Common myeloid progenitor, CD34-positive (primary cell): Measurements from ENCODE around the gene ZNF148.

Experiments used
- CTCF ChIA-PET: fragments of 350-600 bp; sonication (Branson Sonifier 250); formaldehyde crosslinking; loops from one replicate; lab custom pipeline; 2021; ENCODE audit warnings: antibody characterized with exemption; lab: Charles Lee
- POLR2A ChIA-PET: fragments of 350-600 bp; sonication (Branson Sonifier 250); formaldehyde crosslinking; loops from one replicate; lab custom pipeline; 2021; ENCODE audit warnings: antibody characterized with exemption; lab: Charles Lee
- DNase-seq, 3 donors: peaks; one replicate each; pipeline versions ENCODE4 v3.0.0 to v3.0.0-alpha.2; 2013
- H3K27ac ChIP-seq, 2 experiments: 1 replicate in 1 of 2; 2 replicates in 1 of 2; pipeline ENCODE4 v1.7.0; 2013; ENCODE audit warnings: inconsistent platforms in 2 of 2, low read length in 2 of 2, mild to moderate bottlenecking in 2 of 2, low read depth in 1 of 2, moderate library complexity in 1 of 2; ENCODE audit not compliant: severe bottlenecking in 2 of 2, insufficient read depth in 1 of 2, poor library complexity in 1 of 2
- H3K27me3 ChIP-seq, 5 experiments: replicated peaks in 2 of 5; 1 replicate in 3 of 5; 2 replicates in 2 of 5; pipeline versions ENCODE4 v1.6.1 to v1.7.0; 2013; ENCODE audit warnings: low read length in 4 of 5, mild to moderate bottlenecking in 2 of 5, moderate library complexity in 2 of 5, inconsistent platforms in 1 of 5; ENCODE audit not compliant: insufficient read depth in 5 of 5, control insufficient read depth in 4 of 5
- H3K36me3 ChIP-seq, 4 experiments: 1 replicate in 2 of 4; 2 replicates in 2 of 4; pipeline versions ENCODE4 v1.6.1 to v1.7.0; 2013; ENCODE audit warnings: low read length in 3 of 4, control low read depth in 1 of 4, mild to moderate bottlenecking in 1 of 4; ENCODE audit not compliant: control insufficient read depth in 4 of 4, insufficient read depth in 4 of 4
- H3K4me1 ChIP-seq, 4 experiments: 1 replicate in 3 of 4; 2 replicates in 1 of 4; pipeline versions ENCODE4 v1.6.1 to v1.7.1; 2013; ENCODE audit warnings: low read length in 3 of 4, mild to moderate bottlenecking in 3 of 4, control low read depth in 1 of 4, inconsistent platforms in 1 of 4, moderate library complexity in 1 of 4; ENCODE audit not compliant: control insufficient read depth in 4 of 4, insufficient read depth in 4 of 4; ENCODE audit errors: control extremely low read depth in 1 of 4
- H3K4me3 ChIP-seq, 7 experiments: 1 replicate in 4 of 7; 2 replicates in 3 of 7; pipeline versions ENCODE4 v1.5.1 to v1.7.0; 2013; ENCODE audit warnings: mild to moderate bottlenecking in 7 of 7, low read length in 6 of 7, moderate library complexity in 6 of 7, inconsistent platforms in 2 of 7, low read depth in 2 of 7, control low read depth in 1 of 7; ENCODE audit not compliant: insufficient read depth in 4 of 7, control insufficient read depth in 1 of 7; ENCODE audit errors: extremely low read depth in 1 of 7
- H3K9me3 ChIP-seq, 5 experiments: 1 replicate in 4 of 5; 2 replicates in 1 of 5; pipeline versions ENCODE4 v1.6.1 to v1.7.1; 2013; ENCODE audit warnings: low read length in 4 of 5, mild to moderate bottlenecking in 2 of 5, inconsistent platforms in 1 of 5, low read depth in 1 of 5, moderate library complexity in 1 of 5; ENCODE audit not compliant: control insufficient read depth in 4 of 5, insufficient read depth in 2 of 5; ENCODE audit errors: control extremely low read depth in 1 of 5
- WGBS: methylation state at CpG from one replicate; pipeline ENCODE4 v1.1.5; 2013; ENCODE audit not compliant: insufficient coverage; 5-methylcytosine and 5-hydroxymethylcytosine counted together

The ZNF148 gene

DNA sequence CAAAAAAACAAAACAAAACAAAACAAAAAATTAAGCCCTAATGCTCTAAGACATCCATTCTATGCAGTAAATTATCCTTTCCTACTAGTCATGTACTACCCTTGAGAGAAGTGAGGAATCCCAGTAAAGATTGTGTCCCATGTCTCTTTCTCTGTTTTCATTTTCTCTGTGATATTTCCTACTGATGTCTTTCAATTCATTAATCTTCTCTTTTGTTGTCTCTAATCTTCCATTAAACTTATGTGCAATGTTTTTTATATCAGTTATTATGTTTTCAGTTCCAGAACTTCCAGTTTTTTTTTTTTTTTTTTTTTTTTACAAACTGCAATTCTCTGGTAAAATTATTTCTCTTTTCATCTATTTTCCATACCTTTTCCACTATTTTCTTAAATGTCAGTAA is 118.5 kb downstream of the ZNF148 start:
- DNase-seq: no peak
- Histone ChIP-seq H3K4me1 (peaks cover 2 to 7% (median 4%) of the 10 kb centered on the region in 4 experiments), H3K27ac (no peak overlapping the region), H3K27me3 (no peaks in the 10 kb centered on the region), H3K36me3 (peaks cover 2 to 9% (median 3%) of the 10 kb centered on the region in 4 experiments), H3K9me3 (peaks cover 0 to 2% (median 2%) of the 10 kb centered on the region in 5 experiments), H3K4me3 (no peak overlapping the region)
- ChIA-PET POLR2A (no interaction called here), CTCF (no interaction called here)

DNA sequence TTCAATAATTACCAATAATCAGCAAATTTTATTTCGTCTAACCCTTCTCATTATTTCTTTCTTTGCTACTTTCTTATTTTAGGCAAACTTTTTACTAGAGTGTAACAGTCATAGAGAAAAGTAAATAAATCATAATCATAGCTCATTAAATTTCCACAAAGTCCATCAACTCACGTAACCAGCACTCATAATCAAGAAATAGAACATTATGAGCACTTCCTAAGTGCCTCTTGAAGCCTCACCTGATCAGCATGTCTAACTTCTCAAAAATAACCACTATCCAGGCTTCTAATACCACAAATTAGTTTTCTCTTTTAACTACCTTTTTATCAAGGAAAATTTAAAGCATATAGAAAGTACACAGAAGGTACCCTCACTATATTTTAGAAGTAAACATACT is 124.2 kb downstream of the ZNF148 start:
- WGBS: 100% methylated on average over 1 of the region's 2 CpGs
- ChIA-PET POLR2A (no interaction called here), CTCF (interaction anchor here (0.6 kb wide), 1 partner anchor 267 kb away, joined by 3 read pairs; no protein-coding TSS in a partner anchor)
- DNase-seq: no peak
- Histone ChIP-seq H3K27ac (no peak overlapping the region), H3K9me3 (peaks cover 0 to 2% (median 0%) of the 10 kb centered on the region in 5 experiments), H3K4me3 (no peak overlapping the region), H3K27me3 (no peaks in the 10 kb centered on the region), H3K36me3 (peaks cover 5 to 12% (median 7%) of the 10 kb centered on the region in 4 experiments), H3K4me1 (no peaks in the 10 kb centered on the region)

DNA sequence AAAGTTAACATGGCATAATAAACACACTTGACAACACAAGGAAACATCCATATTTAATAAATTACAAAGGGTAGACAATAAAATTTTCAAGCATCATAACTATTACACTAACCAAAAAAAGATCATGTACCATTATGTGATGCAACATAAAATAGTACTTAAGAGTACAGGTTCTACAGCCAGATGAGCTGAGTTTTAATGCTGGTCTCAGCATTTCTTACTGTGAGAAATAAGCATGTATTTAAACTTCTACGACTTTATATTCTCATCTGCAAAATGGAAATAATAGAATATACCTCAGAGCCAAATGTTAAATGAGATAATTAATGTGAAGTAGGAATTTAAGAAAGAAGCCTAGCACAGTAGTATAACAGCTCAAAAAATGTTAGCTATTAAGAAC is 128.9 kb downstream of the ZNF148 start:
- WGBS: no CpG with 5 or more reads among the region's 1 CpG
- Histone ChIP-seq H3K27ac (no peak overlapping the region), H3K36me3 (peaks cover 3 to 8% (median 5%) of the 10 kb centered on the region in 4 experiments), H3K9me3 (peaks cover 0 to 2% (median 0%) of the 10 kb centered on the region in 5 experiments), H3K27me3 (no peaks in the 10 kb centered on the region), H3K4me1 (no peaks in the 10 kb centered on the region), H3K4me3 (no peak overlapping the region)
- POLR2A ChIA-PET: no interaction called here
- CTCF ChIA-PET: no interaction called here
- no peak for DNase-seq

DNA sequence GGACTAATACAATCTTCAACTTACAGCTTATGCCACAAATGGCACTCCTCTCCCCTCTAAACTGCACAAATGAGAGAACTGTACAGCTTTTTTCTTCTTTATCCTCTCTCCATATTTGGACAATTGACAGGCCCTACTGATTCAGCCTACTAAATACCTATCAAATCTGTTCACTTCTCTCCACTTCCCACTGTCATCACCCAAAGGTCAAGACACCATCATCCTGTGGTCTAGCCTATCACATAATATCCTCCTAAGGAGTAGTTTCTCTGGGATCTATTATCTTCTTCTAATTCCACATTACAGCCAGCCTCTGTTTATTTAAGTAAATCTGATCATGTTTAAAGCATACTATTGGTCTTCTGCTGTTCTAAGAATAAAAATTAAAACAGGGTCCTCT is 129.6 kb downstream of the ZNF148 start:
- Histone ChIP-seq H3K27me3 (no peaks in the 10 kb centered on the region), H3K27ac (no peak overlapping the region), H3K4me3 (no peak overlapping the region), H3K4me1 (no peaks in the 10 kb centered on the region), H3K36me3 (peaks cover 2 to 7% (median 4%) of the 10 kb centered on the region in 4 experiments), H3K9me3 (peaks cover 0 to 2% (median 0%) of the 10 kb centered on the region in 5 experiments)
- DNase-seq: no peak
- ChIA-PET POLR2A (no interaction called here), CTCF (no interaction called here)

DNA sequence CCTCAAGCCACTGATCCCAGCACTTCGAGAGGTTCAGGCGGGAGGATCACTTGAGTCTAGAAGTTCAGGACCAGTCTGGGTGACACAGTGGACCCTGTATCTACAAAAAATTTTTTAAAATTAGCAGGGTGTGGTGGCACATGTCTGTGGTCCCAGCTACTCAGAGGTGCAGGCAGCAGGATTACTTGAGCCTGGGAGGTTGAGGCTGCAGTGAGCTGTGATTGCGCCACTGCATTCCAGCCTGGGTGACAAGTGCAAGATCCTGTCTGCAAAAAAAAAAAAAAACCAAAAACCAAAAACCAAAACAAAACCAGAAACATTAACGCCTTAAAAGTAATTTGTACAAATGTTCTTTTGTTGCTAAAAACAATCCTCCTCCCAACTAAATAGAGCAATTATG is 134.6 kb downstream of the ZNF148 start:
- H3K4me1 ChIP-seq: no peaks in the 10 kb centered on the region
- no peaks in the 10 kb centered on the region for H3K27me3 ChIP-seq
- ChIA-PET POLR2A (no interaction called here), CTCF (no interaction called here)
- peaks cover 0 to 6% (median 1%) of the 10 kb centered on the region in 4 experiments for H3K36me3 ChIP-seq
- 67% methylated on average over 3 of the region's 4 CpGs for WGBS
- no peak overlapping the region for H3K4me3 ChIP-seq
- no peak overlapping the region for H3K27ac ChIP-seq
- no peak for DNase-seq
- H3K9me3 ChIP-seq: no peaks in the 10 kb centered on the region

DNA sequence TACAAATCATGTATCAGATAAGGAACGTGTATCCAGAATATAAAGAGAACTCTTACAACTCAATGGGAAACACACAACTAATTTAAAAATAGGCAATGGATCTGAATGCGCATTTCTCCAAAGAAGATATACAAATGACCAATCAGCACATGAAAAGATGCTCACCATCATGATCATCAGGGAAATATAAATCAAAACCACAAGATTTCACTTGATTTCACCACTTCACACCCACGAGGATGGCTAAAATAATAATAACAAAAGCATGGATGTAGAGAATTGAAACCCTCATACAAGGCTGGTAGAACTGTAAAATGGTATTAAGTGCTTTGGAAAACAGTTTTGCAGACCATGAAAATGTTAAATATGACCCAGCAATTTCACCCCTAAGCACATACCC is 135.9 kb downstream of the ZNF148 start:
- Histone ChIP-seq H3K27ac (no peak overlapping the region), H3K9me3 (no peaks in the 10 kb centered on the region), H3K4me3 (no peak overlapping the region), H3K36me3 (peaks cover 0 to 6% (median 0%) of the 10 kb centered on the region in 4 experiments), H3K27me3 (no peaks in the 10 kb centered on the region), H3K4me1 (no peaks in the 10 kb centered on the region)
- POLR2A ChIA-PET: no interaction called here
- WGBS: 100% methylated on average over 1 of the region's 3 CpGs
- CTCF ChIA-PET: no interaction called here
- no peak for DNase-seq

DNA sequence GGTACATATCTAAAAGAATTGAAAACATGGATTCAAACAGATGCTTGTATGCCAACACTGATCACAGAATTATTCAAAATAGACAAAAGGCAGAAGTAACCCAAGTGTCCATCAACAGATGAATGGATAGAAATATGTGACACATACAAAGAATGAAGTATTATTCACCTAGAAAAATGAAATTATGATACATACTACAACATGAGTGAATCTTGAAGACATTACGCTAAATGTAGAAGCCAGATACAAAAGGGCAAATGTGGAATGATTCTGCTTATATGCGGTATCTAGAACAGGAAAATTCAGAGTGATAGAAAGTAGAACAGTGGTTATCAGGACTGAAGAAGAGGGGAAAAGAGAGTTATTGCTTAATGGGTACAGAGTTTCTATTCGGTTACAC is 136.4 kb downstream of the ZNF148 start:
- H3K27me3 ChIP-seq: no peaks in the 10 kb centered on the region
- 75% methylated on average over 2 of the region's 3 CpGs for WGBS

More for the DNA sequence above, 136.4 kb downstream of the ZNF148 start:
- ChIA-PET POLR2A (no interaction called here), CTCF (no interaction called here)
- no peak overlapping the region for H3K4me3 ChIP-seq
- no peak for DNase-seq
- peaks cover 0 to 9% (median under 1%) of the 10 kb centered on the region in 4 experiments for H3K36me3 ChIP-seq
- no peak overlapping the region for H3K27ac ChIP-seq
- H3K4me1 ChIP-seq: no peaks in the 10 kb centered on the region
- no peaks in the 10 kb centered on the region for H3K9me3 ChIP-seq
